ENCODE measurements around the gene MAP3K6. TPM values are rescaled to one million over a fixed set of nuclear protein-coding genes. Genes with fewer than 3 reads are reported as not detected.

The MAP3K6 gene
- total and polyA plus RNA-seq, 2 donors (not counting 3 experiments of a cell fraction or from before 2014, with no cell fraction given): 9.9 to 12.4 TPM

DNA sequence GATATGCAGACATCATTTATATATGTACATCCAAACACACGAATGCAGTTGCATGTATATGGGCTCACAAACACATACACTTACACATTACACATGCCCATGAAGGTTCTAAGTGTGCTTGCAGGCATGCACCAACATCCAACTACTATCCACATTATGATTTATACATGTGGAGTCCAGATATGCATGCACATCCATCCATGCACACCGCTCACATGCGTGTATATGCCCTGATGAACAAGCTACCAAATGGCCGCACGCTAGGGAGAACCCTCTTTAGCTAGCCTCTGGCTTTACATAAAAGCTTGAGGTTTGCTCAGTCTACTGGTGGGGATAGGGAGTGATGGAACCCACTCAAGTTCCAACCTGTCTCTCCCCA, 34.2 kb upstream of the MAP3K6 start:
- dilution Hi-C loops (cut with MboI; ENCODE audit: extremely low pct_ligation_motif_present, low sequenced_read_pairs): loop anchor here (25.0 kb wide), 1 partner anchor 186 kb away; no protein-coding TSS in a partner anchor
- FAIRE-seq: no peak
- no peak for TF ChIP-seq JUN (IDR thresholded peaks at IDR 0.05; ENCODE audit: borderline replicate concordance, insufficient read depth, insufficient read length, low read depth)
- TF ChIP-seq FOS (IDR thresholded peaks at IDR 0.05; ENCODE audit: borderline replicate concordance, insufficient read depth, low read length): no peak
- TF ChIP-seq EZH2 (IDR thresholded peaks at IDR 0.05; ENCODE audit: borderline replicate concordance, low read depth, low read length, severe bottlenecking): no peak
- TF ChIP-seq, protein P1, sequence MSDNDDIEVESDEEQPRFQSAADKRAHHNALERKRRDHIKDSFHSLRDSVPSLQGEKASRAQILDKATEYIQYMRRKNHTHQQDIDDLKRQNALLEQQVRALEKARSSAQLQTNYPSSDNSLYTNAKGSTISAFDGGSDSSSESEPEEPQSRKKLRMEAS (IDR thresholded peaks at IDR 0.05; ENCODE audit: insufficient read depth, insufficient read length): no peak
- no peak for TF ChIP-seq POLR2A (IDR thresholded peaks at IDR 0.05; ENCODE audit: low read depth, low read length)
- TF ChIP-seq GATA2 (IDR thresholded peaks at IDR 0.05; ENCODE audit: insufficient read depth, insufficient read length, low read depth, low read length): no peak
- TF ChIP-seq MYC (IDR thresholded peaks at IDR 0.05; ENCODE audit: low read depth, low read length): no peak
- no peak for TF ChIP-seq POLR2AphosphoS5 (IDR thresholded peaks at IDR 0.05; ENCODE audit: insufficient read depth, low read depth, low read length)
- TF ChIP-seq, protein P2, sequence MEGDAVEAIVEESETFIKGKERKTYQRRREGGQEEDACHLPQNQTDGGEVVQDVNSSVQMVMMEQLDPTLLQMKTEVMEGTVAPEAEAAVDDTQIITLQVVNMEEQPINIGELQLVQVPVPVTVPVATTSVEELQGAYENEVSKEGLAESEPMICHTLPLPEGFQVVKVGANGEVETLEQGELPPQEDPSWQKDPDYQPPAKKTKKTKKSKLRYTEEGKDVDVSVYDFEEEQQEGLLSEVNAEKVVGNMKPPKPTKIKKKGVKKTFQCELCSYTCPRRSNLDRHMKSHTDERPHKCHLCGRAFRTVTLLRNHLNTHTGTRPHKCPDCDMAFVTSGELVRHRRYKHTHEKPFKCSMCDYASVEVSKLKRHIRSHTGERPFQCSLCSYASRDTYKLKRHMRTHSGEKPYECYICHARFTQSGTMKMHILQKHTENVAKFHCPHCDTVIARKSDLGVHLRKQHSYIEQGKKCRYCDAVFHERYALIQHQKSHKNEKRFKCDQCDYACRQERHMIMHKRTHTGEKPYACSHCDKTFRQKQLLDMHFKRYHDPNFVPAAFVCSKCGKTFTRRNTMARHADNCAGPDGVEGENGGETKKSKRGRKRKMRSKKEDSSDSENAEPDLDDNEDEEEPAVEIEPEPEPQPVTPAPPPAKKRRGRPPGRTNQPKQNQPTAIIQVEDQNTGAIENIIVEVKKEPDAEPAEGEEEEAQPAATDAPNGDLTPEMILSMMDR (IDR thresholded peaks at IDR 0.05; ENCODE audit: extremely low read depth in 1 of 2, insufficient read depth in 1 of 2, low read depth in 1 of 2, low read length in 2 of 2): no peak

More for the DNA sequence above, 34.2 kb upstream of the MAP3K6 start:
- H3K36me3 ChIP-seq (ENCODE audit: control insufficient read depth in 2 of 2, extremely low read depth in 1 of 2, insufficient read depth in 2 of 2, low read length in 2 of 2): peaks cover 0 to 1% of the 10 kb centered on the region in 2 experiments
- no peaks in the 10 kb centered on the region for H4K20me1 ChIP-seq (replicated peaks; ENCODE audit: control insufficient read depth, extremely low read depth, insufficient read depth, low read length)
- no peaks in the 10 kb centered on the region for H3K79me2 ChIP-seq (ENCODE audit: control insufficient read depth, insufficient read depth, low read length)
- peak; percentile 21 for DNase-seq (ENCODE audit: low read depth, low spot score)
- H3K4me3 ChIP-seq (replicated peaks in 1 of 3; ENCODE audit: insufficient read depth in 1 of 3, low read depth in 1 of 3, low read length in 3 of 3): no peak overlapping the region
- H3K9me3 ChIP-seq (replicated peaks; ENCODE audit: control insufficient read depth, insufficient read depth, low read length): no peaks in the 10 kb centered on the region
- POLR2A ChIA-PET: no interaction called here
- peaks cover 4% of the 10 kb centered on the region for H3K4me1 ChIP-seq (ENCODE audit: control insufficient read depth, extremely low read depth, insufficient read depth, low read length)
- no peaks in the 10 kb centered on the region for H3K27me3 ChIP-seq (ENCODE audit: control insufficient read depth in 2 of 2, insufficient read depth in 2 of 2, low read length in 2 of 2)
- H3K27ac ChIP-seq (ENCODE audit: insufficient read depth, low read depth, low read length): no peak overlapping the region
- no peak overlapping the region for H3K4me2 ChIP-seq (ENCODE audit: insufficient read depth, low read length)
- CTCF ChIA-PET: interaction anchor here (0.9 to 2.9 kb wide), 6 partner anchors 87 to 262 kb away, joined by 3 to 33 read pairs (median 4); partner anchors contain the start of gene AHDC1
- no peaks in the 10 kb centered on the region for H3K9me1 ChIP-seq (replicated peaks; ENCODE audit: control insufficient read depth, extremely low read depth, insufficient read depth, low read length)
- no TSS peak for BruUV-seq (replicated peaks)
- no peak overlapping the region for H3K9ac ChIP-seq (replicated peaks; ENCODE audit: extremely low read depth, insufficient read depth, low read length)
- intact Hi-C loops (cut with micrococcal nuclease): no loop called here
- no peak overlapping the region for H2AFZ ChIP-seq (ENCODE audit: low read depth, low read length)

All from endothelial cell of umbilical vein (primary cell).